Cerebellar nuclear complex (tissue), 1 donor: Measurements from ENCODE around the gene GPR146.
"Not testable (repeated sequence)": the region's sequence is repeated elsewhere in the genome, so short reads cannot be mapped to it uniquely, and the experiment has no call there.

Experiments
- DNase-seq, 2 experiments: peaks; one replicate each; lab custom pipeline; 2025; lab: John Stamatoyannopoulos, UW

The GPR146 gene, protein sequence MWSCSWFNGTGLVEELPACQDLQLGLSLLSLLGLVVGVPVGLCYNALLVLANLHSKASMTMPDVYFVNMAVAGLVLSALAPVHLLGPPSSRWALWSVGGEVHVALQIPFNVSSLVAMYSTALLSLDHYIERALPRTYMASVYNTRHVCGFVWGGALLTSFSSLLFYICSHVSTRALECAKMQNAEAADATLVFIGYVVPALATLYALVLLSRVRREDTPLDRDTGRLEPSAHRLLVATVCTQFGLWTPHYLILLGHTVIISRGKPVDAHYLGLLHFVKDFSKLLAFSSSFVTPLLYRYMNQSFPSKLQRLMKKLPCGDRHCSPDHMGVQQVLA

DNA sequence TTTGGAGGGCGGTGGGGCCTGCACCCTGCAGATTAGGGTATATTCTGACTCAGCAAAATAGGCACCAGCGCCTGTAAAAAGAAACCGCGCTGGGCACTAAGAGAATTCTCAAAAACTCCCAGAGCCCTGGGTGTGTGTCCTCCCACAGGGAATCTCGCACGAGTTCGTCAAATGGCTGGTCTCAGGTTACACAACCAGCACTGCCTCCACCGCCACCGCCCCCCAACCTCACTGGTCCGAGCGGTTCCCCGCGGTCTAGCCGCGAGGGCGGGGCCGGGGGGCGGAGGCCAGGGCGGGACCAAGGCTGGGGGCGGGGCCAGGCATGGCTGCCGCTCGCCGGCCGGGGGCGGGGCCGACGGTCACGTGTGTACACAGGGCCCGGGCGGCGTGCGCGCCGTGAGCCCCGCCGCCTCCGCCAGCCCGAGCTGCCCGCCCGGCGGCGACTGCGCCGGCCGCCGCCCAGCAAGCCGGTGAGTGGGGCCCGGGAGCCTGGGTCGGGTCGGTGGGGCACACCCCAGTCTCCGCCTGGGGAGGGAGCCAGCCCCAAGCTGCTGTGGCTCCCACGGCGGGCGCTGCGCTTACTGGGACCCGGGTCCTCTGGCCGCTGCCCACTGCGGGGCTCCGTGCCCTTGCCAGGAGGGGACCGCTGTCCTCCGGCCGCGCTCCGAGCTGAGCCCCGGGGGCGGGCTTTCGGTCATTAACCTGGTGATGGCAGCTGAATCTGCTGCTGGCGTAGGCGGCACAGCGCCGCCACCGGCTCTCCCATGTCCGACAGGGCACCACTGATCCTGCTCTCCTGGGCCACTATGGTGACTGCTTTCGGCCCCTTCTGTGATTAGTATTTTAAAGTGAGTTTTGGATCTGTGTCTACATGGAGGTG lies at the start of gene GPR146:
Gene GPR146, plus strand, starts transcription at position 358 of the 880 bp plus-strand sequence. CDS start 12,970 bp downstream, outside the sequence.
- DNase-seq = peak; percentile 70 to 76

DNA sequence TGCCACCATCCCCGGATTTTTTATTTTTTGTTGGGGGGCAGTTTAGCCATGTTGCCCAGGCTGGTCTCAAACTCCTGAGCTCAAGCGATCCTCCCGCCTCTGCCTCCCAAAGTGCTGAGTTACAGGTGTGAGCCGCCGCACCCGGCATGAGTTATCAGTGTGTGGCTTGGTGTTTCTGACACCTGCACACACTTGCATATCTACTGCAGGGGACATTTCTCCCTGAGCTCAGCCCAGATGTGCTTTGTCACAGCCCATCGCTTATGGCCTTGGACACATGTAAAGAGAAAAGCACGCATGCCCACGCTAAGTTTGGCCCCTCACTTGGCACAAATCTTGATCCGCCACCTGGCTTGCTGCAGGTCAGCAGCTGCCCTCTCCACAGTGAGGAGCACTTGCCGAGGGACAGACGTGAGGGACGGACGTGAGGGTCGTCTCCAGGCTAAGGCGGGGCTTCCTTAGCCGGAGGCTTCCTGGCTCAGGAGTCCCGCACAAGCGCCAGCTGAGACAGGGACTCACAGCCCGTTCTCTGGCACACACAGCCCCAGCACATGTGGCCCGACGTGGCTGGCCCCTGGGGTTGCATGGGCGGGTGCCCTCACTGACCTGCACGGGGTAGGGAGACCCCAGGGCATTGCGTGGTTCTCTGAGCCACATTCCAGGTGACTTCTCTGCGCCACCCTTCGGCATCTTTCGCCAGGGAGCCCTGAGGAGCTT lies 49.6 kb upstream of the GPR146 start:
- no peak for DNase-seq

DNA sequence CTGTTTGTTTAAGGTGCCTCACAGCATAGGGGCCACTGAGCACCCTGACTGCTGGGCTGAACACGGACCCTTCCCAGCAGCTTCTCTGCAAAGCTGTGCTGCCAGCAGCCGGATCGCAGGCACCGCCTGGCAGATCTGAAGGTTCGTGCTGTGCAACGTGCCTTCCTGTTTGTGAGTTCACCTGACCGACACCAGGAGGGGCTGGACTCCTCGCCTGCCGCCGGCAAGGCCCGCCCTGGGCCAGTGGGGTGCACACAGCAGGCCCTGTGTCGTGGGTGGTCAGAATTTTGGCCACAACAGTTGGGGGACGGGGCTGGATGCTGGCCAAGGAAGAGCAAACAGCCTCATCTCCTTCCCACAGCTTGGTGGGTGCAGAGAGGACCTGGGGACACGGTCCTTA lies 48.8 kb upstream of the GPR146 start:
- no peak for DNase-seq

DNA sequence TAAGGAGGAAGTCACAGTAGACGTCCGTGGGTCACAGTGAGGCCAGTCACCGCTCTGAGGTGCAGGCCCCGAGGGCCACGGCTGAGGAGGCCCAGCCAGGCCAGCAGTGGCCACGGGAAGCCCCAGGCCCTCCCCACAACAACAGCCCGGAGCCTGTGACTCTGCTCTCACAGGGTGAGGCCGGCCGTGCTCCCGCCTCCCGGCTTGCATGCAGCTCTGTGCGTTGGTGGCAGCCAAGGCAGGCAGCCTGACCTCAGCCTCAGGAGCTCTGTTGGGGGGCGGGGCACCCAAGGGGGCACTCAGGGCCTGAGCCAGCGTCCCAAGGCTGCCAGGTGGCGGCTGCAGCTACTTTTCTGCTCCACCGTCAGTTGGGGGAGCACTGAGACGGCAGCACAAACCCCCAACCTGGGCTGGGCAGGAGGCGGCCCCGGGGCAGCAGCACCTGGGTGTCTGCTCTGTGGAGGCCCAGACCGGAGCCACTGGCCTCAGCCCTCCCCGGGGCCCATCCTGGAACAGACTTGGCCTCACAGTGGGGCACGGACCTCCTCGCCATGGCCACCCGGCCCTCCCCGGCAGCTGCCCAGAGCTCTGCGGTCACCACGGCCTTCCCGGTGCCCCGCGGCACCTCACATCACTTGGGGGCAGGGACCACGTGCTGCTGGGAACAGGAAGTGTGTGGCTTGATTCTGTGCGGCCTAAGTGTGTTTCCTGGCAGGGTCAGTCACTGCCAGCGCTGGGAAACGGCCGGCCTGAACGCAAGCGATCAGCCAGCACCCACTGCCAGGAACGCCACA lies 48.1 kb upstream of the GPR146 start:
- DNase-seq = no peak

DNA sequence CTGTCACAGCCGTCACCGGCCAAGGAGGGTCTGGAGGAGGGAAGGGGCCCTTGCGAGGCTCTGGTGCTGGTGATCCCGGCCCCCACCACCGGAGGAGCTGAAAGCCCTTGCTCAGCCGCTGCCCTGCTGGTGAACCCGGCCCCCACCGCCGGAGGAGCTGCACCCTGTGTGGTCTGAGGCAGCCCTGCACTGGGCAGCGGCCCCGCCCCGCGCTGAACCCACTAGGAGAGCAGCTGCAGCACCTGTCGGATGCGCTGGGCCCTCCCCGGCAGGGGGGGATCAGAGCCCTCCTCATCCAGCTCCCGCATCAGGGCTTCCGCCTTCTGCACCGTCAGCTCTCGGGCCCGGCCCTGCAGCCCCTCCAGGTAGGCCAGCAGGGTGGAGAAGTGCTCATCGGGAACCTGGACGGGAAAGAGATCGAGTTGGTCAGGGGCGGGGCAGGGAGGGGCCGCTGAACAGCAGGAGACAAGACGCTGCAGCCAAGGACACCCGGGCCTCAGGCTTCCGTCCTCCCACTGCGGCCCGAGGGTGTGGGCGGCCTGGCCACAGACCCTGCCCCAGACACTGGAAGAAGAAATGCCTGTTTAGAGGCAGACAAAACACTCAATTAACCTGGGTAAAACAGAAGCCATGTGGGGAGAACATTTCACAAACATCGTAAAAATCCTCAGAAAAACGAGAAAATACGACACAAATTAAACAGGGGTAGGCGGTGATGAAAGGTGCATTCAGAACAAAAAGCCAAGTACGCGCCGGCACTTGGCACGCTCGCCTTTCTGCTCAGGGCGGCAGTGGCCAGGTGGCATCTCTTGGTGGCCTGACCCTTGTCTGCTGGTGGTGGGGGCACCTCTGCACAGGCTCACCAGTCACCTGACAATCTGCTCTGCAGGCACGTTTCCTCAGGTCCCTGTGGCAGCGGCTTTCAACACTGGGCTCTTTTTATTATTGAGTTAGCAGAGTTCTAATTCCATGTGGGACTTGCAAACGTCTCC lies 46.6 kb upstream of the GPR146 start:
- DNase-seq = no peak

DNA sequence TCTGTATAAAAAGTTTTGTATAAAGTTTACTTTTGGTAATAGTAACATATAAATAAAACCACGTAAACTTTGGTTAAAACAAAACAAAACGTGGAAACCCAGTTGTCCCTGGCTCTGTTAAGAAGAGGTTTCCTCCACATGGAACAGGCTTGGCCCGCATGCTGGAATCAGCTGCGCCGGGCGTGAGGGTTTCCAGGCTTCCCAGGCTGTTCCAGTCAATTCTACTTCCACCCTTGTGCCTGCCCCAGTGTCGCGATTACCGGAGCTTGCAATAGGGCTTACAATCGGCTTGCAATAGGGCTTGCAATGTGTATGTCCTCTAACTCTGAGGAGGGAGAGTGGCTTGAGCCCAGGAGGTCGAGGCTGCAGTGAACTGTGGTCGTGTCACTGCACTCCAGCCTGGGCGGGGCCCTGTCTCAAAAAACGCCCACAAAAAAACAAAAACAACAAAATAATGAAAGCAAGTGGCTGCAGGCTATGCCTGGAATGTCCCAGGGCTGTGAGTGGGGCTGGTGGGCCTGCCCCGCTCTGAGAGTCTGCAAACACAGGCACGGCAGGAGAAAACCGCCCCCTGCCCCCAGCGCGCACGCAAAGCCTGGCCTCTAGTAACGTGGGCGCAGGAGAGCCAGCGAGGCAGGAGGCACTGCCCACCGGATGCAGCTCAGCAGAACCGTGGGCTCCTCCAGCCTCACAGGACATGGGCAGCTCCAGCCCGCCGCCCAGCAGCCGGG lies 45.0 kb upstream of the GPR146 start:
- DNase-seq = no peak

DNA sequence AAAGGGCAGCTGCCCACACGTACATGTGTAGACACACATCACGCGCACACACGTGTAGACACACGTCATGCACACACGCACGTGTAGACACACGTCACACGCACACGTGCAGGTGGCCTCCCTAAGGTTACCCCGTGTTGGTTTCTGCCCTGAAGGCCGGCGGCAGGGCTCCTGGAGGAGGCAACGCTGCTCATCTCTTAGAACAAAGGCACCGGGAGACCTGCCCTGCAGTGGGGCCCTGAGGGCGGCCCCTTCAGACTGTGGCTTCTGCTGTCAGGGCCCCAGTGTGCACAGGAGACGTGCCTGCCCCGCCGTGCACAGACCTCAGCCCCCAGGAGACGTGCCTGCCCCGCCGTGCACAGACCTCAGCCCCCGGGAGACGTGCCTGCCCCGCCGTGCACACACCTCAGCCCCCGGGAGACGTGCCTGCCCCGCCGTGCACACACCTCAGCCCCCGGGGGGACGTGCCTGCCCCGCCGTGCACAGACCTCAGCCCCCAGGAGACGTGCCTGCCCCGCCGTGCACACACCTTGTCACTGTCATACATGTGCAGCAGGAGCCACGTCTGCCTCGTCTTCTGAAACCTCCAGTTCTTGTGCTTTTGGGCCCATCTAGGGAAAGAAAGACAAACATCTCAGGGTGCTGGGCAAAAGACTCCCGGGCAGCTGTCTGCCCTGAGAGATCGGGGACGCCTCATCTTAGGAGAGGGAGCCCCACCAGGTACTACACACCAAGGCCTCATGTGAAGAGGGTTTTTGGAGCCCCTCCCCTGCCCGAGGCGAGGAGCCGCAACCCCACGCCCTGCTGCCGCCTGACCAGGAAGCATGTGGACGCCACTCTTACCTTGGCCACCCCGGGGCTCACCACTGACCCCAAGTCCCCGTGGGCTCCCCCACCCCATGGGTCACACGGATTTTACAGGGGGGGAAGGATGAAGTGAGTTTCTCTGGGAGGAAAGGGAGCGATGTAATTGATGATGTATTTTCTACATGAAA lies 44.1 kb upstream of the GPR146 start:
- no peak for DNase-seq

DNA sequence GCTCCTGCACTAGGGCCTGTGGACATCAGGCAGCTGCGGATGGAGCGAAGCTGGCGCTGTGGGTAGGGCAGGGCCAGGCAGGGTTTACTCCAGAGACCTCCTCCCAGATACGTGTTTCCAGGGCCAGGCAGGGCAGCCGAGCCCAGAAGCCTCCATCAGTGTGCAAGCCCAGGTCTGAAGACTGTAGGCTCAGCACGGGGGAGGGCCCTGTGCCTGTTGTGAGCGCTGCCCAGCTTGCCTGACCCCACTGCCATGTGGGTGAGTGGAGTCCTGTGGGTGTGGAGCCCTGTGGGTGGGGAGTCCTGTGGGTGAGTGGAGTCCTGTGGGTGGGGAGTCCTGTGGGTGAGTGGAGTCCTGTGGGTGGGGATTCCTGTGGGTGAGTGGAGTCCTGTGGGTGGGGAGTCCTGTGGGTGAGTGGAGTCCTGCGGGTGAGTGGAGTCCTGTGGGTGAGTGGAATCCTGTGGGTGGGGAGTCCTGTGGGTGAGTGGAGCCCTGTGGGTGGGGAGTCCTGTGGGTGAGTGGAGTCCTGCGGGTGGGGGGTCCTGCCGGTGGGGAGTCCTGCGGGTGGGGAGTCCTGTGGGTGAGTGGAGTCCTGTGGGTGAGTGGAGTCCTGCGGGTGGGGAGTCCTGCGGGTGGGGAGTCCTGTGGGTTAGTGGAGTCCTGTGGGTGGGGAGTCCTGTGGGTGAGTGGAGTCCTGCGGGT lies 43.1 kb upstream of the GPR146 start:
- DNase-seq = not testable (repeated sequence)

DNA sequence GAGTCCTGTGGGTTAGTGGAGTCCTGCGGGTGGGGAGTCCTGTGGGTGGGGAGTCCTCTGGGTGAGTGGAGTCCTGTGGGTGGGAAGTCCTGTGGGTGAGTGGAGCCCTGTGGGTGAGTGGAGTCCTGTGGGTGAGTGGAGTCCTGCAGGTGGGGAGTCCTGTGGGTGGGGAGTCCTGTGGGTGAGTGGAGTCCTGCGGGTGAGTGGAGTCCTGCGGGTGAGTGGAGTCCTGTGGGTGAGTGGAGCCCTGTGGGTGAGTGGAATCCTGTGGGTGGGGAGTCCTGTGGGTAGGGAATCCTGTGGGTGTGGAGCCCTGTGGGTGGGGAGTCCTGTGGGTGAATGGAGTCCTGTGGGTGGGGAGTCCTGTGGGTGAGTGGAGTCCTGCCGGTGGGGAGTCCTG lies 42.3 kb upstream of the GPR146 start:
- DNase-seq = not testable (repeated sequence)

DNA sequence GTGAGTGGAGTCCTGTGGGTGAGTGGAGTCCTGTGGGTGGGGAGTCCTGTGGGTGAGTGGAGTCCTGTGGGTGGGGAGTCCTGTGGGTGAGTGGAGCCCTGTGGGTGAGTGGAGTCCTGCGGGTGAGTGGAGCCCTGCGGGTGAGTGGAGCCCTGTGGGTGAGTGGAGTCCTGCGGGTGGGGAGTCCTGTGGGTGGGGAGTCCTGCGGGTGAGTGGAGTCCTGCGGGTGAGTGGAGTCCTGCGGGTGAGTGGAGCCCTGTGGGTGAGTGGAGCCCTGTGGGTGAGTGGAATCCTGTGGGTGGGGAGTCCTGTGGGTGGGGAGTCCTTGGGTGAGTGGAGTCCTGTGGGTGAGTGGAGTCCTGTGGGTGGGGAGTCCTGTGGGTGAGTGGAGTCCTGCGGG lies 41.9 kb upstream of the GPR146 start:
- not testable (repeated sequence) for DNase-seq

DNA sequence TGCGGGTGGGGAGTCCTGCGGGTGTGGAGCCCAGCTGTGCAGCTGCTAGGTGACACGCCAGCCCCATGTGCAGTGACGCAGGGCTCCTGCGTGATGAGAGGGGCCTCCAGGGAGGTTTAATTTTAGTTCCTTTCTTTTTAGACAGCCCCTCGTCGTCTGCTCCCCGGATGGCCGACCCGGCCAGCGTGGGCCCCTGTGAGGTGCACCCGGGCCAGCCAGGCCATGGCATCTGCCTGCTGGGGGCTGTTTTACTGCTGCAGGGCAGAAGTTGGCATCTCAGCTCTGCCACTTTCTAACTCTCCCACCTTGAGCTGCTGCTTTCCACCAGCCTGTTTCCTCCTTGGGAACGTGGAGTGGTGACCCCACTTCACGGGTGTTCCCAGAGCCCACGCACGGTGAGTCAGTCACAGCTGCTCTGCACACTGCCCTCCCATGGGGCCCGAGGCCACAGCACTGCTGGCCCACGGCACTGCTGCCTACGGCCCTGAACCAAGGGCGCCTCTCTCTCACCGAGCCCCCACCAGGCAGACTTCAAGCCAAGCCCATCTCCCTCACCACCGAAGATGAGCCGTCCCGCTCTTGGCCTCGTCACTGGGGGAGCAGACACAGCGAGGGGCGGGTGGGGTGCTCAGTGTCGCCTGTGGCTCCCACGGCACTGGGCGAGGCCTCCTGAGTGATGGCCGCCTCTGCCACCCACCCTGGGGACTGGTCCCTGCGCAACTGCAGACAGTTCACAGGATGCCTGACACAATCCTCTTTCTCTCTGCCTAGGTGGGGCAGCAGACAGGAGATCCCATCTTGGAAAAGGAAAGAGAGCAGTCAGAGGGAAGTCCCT lies 40.1 kb upstream of the GPR146 start:
- no peak for DNase-seq

DNA sequence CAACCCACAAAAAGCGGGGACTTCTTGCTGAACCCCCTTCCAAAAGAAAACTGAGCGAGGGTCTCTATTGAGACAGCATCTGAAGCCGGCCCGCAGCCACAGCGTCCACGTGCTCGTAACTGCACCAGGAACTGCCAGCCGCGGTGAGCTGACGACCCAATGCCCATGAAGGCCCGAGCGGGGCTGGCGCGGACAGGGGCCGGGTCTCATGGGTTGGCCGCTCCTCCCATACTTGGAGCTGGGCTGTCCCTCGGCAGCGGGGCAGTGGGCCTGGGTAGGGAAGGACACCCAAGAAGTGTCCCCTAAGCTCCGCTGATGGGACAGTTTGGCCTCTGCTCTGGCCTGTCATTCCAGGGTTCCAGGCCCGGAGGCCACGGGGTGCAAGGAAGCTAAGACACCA lies 39.0 kb upstream of the GPR146 start:
- DNase-seq = no peak

DNA sequence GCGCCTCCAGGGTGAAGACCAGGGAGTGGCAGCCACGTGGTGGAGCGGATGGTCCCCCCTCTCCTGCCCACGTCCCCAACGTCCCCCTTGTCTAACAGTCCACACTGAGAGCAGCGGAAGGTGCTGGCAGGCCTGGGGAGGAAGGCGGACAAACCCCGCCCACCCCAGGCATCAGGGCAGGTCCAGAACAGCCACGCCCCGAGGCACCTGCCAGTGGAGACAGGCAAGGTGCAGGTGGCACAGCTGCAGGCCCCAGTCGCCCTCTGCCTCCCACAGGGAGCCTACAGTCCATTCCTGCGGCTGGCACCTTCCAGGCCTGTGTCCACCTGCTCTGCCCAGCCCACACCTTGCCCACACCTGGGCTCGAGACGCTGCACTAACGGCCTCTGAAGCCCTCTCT lies 36.4 kb upstream of the GPR146 start:
- DNase-seq = no peak

DNA sequence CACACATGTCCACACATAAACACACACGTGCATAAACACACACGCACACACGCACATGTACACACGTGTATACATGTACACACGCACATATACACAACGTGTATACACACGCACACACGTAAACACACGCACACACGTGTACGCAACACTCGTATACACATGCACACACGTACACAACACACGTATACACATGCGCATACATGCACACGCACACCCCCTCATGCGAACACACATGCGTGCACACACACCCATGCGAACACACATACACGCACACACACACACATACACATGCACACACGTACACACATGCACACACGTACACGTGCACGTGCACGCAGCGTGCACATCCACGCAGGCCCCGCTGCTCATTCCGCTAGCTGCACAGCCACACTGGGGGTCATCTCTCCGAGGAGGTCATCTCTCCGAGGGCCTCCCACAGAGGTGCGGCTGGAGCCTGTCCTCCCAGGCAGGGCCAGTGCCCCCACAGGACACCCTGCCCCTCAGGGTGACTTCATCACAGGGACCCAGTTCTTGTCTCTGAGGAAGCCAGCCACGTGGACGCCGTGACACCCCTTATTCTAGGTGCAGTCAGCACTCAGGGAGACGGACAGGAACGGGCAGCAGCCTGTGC lies 35.5 kb upstream of the GPR146 start:
- DNase-seq = no peak

DNA sequence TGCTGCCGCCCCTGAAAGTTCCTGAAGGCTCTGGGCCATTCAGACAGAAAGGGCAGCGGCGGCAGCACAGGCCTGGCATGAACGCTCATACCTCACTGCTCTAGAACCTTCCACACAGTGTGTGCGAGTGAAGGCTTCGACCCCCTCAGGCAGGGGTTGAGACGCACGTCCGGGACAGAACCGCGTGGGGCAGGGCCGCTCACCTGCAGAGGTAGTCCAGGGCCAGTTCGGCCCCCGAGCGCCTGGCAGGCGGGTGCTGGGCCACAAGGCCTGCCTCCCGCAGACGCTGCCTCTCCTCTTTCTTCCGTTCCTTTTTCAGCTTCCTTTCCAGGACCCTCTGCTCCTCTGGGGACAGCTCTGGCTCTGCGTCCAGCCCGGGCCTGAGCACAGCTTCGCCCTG lies 34.6 kb upstream of the GPR146 start:
- no peak for DNase-seq

DNA sequence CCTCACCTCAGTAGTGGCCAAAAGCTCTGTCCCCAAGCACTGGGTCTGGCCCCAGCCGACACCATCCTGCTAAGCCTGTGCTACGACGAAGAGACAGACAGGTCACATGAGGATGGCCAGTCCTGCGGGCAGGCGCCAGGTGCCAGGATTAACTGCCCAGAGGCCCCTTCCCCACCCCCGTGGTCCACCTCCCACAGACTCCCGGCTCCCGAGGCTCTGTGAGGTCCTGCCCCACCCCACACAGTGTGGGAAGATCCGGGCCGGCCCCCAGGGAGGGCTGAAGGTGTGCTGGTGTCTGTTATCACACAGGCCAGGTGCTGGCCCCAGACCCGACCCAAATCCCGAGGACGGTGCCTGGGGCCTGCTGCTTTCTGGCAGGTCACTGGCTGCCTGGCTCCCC lies 34.1 kb upstream of the GPR146 start:
- no peak for DNase-seq
